ENCODE data around the gene SLC39A6.

GRCh38 chr18:36141576-36141975 lies 12.4 kb upstream of the SLC39A6 start:
- TF ChIP-seq EZH2 (IDR thresholded peaks at IDR 0.05; ENCODE audit: low read length) (no peak), CTCF (optimal IDR thresholded peaks at IDR 0.05 in 1 of 3, IDR thresholded peaks at IDR 0.05 in 1 of 3, conservative IDR thresholded peaks at IDR 0.05 in 1 of 3; ENCODE audit: extremely low read depth in 1 of 3, insufficient read depth in 2 of 3, low read length in 3 of 3) (no peak)
